Epithelial cell of proximal tubule (primary cell): Measurements from ENCODE around the gene RMND1. TPM values are rescaled to one million over a fixed set of nuclear protein-coding genes. Genes with fewer than 3 reads are reported as not detected.

Experiments used
- DNase-seq: peaks from one replicate; pipeline ENCODE4 v3.0.0-alpha.2; 2011; ENCODE audit warnings: low read depth
- H3K4me3 ChIP-seq: 2 replicates; pipeline ENCODE4 v1.5.1; 2011; ENCODE audit warnings: low read depth, mild to moderate bottlenecking, low read length
- total RNA-seq: library from RNA; depleted of rRNA; stranded (reverse); fragments of >200 nt; gene quantifications from 2 replicates; pipeline ENCODE4 v1.2.3, GENCODE V29; 2015
- TF ChIP-seq, protein P1 (sequence below): conservative IDR thresholded peaks from 2 replicates; pipeline ENCODE4 v1.5.1; 2012; ENCODE audit warnings: low read depth, mild to moderate bottlenecking, low read length

Gene RMND1
- total RNA-seq, 1 donor from 2014 or later = 24.7 TPM

- peak overlapping the region; percentile 87 for H3K4me3 ChIP-seq
- TF ChIP-seq, protein P1, sequence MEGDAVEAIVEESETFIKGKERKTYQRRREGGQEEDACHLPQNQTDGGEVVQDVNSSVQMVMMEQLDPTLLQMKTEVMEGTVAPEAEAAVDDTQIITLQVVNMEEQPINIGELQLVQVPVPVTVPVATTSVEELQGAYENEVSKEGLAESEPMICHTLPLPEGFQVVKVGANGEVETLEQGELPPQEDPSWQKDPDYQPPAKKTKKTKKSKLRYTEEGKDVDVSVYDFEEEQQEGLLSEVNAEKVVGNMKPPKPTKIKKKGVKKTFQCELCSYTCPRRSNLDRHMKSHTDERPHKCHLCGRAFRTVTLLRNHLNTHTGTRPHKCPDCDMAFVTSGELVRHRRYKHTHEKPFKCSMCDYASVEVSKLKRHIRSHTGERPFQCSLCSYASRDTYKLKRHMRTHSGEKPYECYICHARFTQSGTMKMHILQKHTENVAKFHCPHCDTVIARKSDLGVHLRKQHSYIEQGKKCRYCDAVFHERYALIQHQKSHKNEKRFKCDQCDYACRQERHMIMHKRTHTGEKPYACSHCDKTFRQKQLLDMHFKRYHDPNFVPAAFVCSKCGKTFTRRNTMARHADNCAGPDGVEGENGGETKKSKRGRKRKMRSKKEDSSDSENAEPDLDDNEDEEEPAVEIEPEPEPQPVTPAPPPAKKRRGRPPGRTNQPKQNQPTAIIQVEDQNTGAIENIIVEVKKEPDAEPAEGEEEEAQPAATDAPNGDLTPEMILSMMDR = no peak
- DNase-seq = no peak
These were observed 59.5 kb downstream of the RMND1 start for GRCh38 chr6:151392427-151392826.

GRCh38 chr6:151391471-151392413 is 60.2 kb downstream of the RMND1 start, which contains the start of gene ZBTB2:
Gene ZBTB2 (minus strand): TSS chr6:151391559. CDS start chr6:151373637, 17,922 bp downstream.
- H3K4me3 ChIP-seq = peak within 1 kb of the TSS; percentile 87
- TF ChIP-seq, protein P1 = no peak
- DNase-seq = no peak

- DNase-seq = no peak
- TF ChIP-seq, protein P1 = no peak
- peak overlapping the region; percentile 87 for H3K4me3 ChIP-seq
These were observed 61.0 kb downstream of the RMND1 start for GRCh38 chr6:151390851-151391470.

DNA sequence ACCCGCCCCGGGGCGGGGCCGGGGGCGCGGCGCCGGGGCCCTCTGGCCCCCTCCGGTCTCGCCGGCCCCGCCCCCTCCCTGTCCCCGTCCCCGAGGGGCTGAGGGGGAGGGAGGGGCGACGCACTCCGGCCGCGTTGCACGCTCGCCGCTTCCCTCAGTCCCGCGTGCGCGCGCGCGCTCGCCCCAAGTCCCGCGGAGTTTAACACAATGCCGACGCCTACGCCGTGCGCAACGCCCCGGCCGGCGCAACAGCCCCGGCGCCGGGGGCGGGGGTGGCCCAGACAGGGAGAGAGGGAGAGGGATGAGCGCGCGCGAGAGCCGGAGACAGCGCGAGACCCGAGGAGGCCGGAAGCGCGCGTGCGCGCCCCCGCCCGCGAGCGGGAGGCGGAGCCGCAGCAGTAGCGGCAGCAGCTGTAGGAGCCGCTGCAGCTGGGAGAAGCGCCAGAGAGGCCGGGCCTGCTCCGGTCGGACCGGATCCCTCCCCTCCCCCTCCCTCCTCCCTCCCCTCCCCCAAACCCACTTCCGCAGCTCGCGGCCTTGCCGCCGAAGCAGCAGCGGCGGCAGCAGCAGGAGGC is 61.6 kb downstream of the RMND1 start:
- TF ChIP-seq, protein P1 = no peak
- DNase-seq = peak; percentile 56
- peak overlapping the region; percentile 87 for H3K4me3 ChIP-seq

GRCh38 chr6:151389618-151390275 is 62.2 kb downstream of the RMND1 start:
- TF ChIP-seq, protein P1 = no peak
- no peak for DNase-seq
- peak overlapping the region; percentile 87 for H3K4me3 ChIP-seq

DNA sequence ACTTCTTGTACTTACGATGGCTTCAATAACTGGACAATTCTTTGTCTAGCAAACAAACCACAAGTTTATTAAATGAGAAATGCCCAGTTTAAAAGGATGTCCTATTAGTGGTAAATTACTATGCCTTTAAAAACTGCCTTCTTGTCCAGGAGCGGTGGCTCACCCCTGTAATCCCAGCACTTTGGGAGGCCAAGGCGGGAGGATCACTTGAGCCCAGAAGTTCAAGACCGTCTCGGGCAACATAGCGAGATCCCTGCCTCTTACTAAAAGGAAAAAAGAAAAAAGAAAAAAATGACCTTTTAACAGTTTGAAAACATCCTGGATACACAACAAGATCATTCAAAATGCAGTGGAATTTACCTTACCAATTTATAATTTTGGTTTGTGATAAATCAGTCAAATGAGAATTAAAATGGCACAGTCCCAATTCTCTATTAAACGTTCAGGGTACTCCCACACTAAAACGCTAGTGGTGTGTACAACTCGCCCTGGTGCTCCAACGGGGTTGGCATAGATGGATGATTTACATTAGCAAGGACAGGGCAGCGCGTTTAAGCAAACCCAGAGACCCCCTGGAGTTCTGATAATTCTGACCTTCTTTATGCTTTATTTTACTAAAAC is 62.8 kb downstream of the RMND1 start:
- TF ChIP-seq, protein P1 = no peak
- H3K4me3 ChIP-seq = peak overlapping the region; percentile 87
- no peak for DNase-seq
